HepG2 (cell line): ENCODE results near the gene CAMK2D. TPM values are rescaled to one million over a fixed set of nuclear protein-coding genes. Genes with fewer than 3 reads are reported as not detected.

ENCODE experiments used
- ATAC-seq: fragments of 200-7000 bp; cut with Tn5 transposase; 3 replicates; pipeline ENCODE4 v1.9.1; 2020; ENCODE audit warnings: mild to moderate bottlenecking, moderate library complexity
- BruUV-seq: library from RNA; stranded (reverse); fragments of 400-500 nt; replicated peaks from 2 replicates; lab custom pipeline; 2021; lab: Mats Ljungman, UMichigan
- CTCF ChIA-PET: fragments of 300-600 bp; formaldehyde crosslinking; extraction: SDS; loops from one replicate; lab custom pipeline; 2021; ENCODE audit warnings: low total read pairs, inconsistent platforms, low intra/inter-chr PET ratio; lab: Yijun Ruan, JAX
- POLR2A ChIA-PET: fragments of 350-600 bp; sonication (Branson Sonifier 250); formaldehyde crosslinking; loops from one replicate; lab custom pipeline; 2020; ENCODE audit warnings: antibody characterized with exemption, inconsistent platforms; lab: Yijun Ruan, JAX
- DNase-seq: peaks from one replicate; pipeline ENCODE4 v3.0.0-alpha.2; 2015; ENCODE audit warnings: low spot score
- FAIRE-seq: peaks from 3 replicates; lab custom pipeline; 2011; peaks lifted over from hg19 to GRCh38; lab: Jason Lieb, UNC
- H2AFZ ChIP-seq: one replicate; pipeline ENCODE4 v1.6.1; 2011; ENCODE audit warnings: low read length, inconsistent platforms
- H3K27ac ChIP-seq: fragments of 300-600 bp; 3 replicates; pipeline ENCODE4 v1.8.0; 2011; ENCODE audit warnings: mixed run types, mild to moderate bottlenecking, mixed read lengths, low read length, inconsistent platforms; ENCODE audit not compliant: insufficient read depth; ENCODE audit errors: extremely low read length
- H3K27me3 ChIP-seq, 2 experiments: fragments of 200-600 bp in 1 of 2; 2 replicates in 1 of 2; 3 replicates in 1 of 2; pipeline versions ENCODE4 v1.6.0 to v1.8.0; 2011; ENCODE audit warnings: low read length in 2 of 2, mild to moderate bottlenecking in 2 of 2, moderate library complexity in 2 of 2, inconsistent platforms in 1 of 2; ENCODE audit not compliant: insufficient read depth in 2 of 2, control insufficient read depth in 1 of 2
- H3K36me3 ChIP-seq, 2 experiments: fragments of 200-600 bp in 1 of 2; replicated peaks in 1 of 2; 2 replicates in 1 of 2; 3 replicates in 1 of 2; pipeline versions ENCODE4 v1.5.1 to v1.8.0; 2011; ENCODE audit warnings: low read length in 2 of 2, inconsistent platforms in 1 of 2; ENCODE audit not compliant: insufficient read depth in 2 of 2, control insufficient read depth in 1 of 2
- H3K4me1 ChIP-seq: 2 replicates; pipeline ENCODE4 v1.5.1; 2012; ENCODE audit warnings: low read length, inconsistent platforms; ENCODE audit not compliant: insufficient read depth
- H3K4me2 ChIP-seq: 2 replicates; pipeline ENCODE4 v1.6.0; 2011; ENCODE audit warnings: low read depth, low read length, inconsistent platforms
- H3K4me3 ChIP-seq, 3 experiments: fragments of 200-600 bp in 1 of 3; sonication (generic), shearing (Covaris generic) in 1 of 3; replicated peaks in 1 of 3; 2 replicates each; pipeline ENCODE4 v1.5.1; 2011 to 2016; ENCODE audit warnings: low read length in 3 of 3, inconsistent platforms in 2 of 3, low read depth in 2 of 3, mild to moderate bottlenecking in 2 of 3, control low read depth in 1 of 3, mixed read lengths in 1 of 3; ENCODE audit not compliant: insufficient read depth in 1 of 3
- H3K79me2 ChIP-seq: one replicate; pipeline ENCODE4 v1.6.1; 2011; ENCODE audit warnings: low read length, inconsistent platforms; ENCODE audit not compliant: insufficient read depth
- H3K9ac ChIP-seq: 2 replicates; pipeline ENCODE4 v1.6.0; 2011; ENCODE audit warnings: mild to moderate bottlenecking, low read depth, low read length, inconsistent platforms; ENCODE audit not compliant: insufficient read depth
- H3K9me3 ChIP-seq: 2 replicates; pipeline ENCODE4 v1.5.1; 2012; ENCODE audit warnings: mild to moderate bottlenecking, low read length
- H4K20me1 ChIP-seq: 2 replicates; pipeline ENCODE4 v1.6.0; 2011; ENCODE audit warnings: inconsistent platforms, mild to moderate bottlenecking, low read length, moderate library complexity; ENCODE audit not compliant: insufficient read depth
- BCL6 ChIP-seq: IDR thresholded peaks from 2 replicates; pipeline ENCODE4 v1.6.1; 2016; ENCODE audit warnings: missing genetic modification reagents, missing compliant biosample characterization
- MEF2D ChIP-seq: sonication (generic); formaldehyde crosslinking; IDR thresholded peaks from 2 replicates; pipeline ENCODE4 v1.5.1; 2020; ENCODE audit warnings: mild to moderate bottlenecking, missing genetic modification reagents
- MLX ChIP-seq: IDR thresholded peaks from 2 replicates; pipeline ENCODE4 v1.6.1; 2016
- SALL2 ChIP-seq: sonication (generic); formaldehyde crosslinking; IDR thresholded peaks from 2 replicates; pipeline ENCODE4 v1.8.1; 2023; ENCODE audit warnings: mild to moderate bottlenecking, missing genetic modification reagents, inconsistent platforms
- SOX6 ChIP-seq, 2 experiments: fragments of 450-650 bp in 1 of 2; sonication (generic) in 1 of 2; formaldehyde crosslinking in 1 of 2; IDR thresholded peaks; 2 replicates each; pipeline versions ENCODE4 v1.4.0 to v1.6.1; 2017 to 2020; ENCODE audit warnings: antibody characterized with exemption in 1 of 2, mild to moderate bottlenecking in 1 of 2, missing genetic modification reagents in 1 of 2
- TAF1 ChIP-seq: sonication (generic); formaldehyde crosslinking; IDR thresholded peaks from 2 replicates; pipeline ENCODE4 v1.4.0; 2020; ENCODE audit warnings: missing genetic modification reagents
- TEAD2 ChIP-seq: sonication (generic); formaldehyde crosslinking; IDR thresholded peaks from 2 replicates; pipeline ENCODE4 v1.9.0; 2021; ENCODE audit warnings: missing genetic modification reagents
- YEATS4 ChIP-seq: sonication (generic); formaldehyde crosslinking; IDR thresholded peaks from 2 replicates; pipeline ENCODE4 v1.4.0; 2020; ENCODE audit warnings: missing genetic modification reagents, borderline replicate concordance
- ZNF7 ChIP-seq: IDR thresholded peaks from 2 replicates; pipeline ENCODE4 v1.6.1; 2016; ENCODE audit warnings: missing biosample characterization, missing genetic modification reagents
- WGBS: methylation state at CpG from one replicate; pipeline ENCODE4 v1.1.6; 2017; ENCODE audit warnings: low lambda C conversion rate; 5-methylcytosine and 5-hydroxymethylcytosine counted together
- in situ Hi-C: cut with HindIII; loops from 2 replicates; pipeline ENCODE4 v1.10.0; 2017; ENCODE audit warnings: low pct_unique_long_range_greater_than_20kb; ENCODE audit not compliant: extremely low pct_ligation_motif_present
- intact Hi-C: fragments of 100-400 bp; cut with micrococcal nuclease; formaldehyde crosslinking; loops from one replicate; pipeline ENCODE4 v1.10.0; 2022; ENCODE audit not compliant: unreplicated experiment
- polyA plus RNA-seq, 8 experiments: library from polyadenylated mRNA; depleted of rRNA in 3 of 8; stranded (reverse) in 7 of 8; unstranded in 1 of 8; fragments of >200 nt; fragmentation: Illumina TruSeq in 4 of 8; extraction: Trizol in 4 of 8; gene quantifications; 2 replicates each; pipeline versions ENCODE4 v1.2.1 to v1.2.3, GENCODE V29; 2011 to 2016; ENCODE audit warnings: low read depth in 4 of 8, missing spikeins in 1 of 8, mixed read lengths in 1 of 8; ENCODE audit not compliant: insufficient read depth in 1 of 8
- total RNA-seq, 5 experiments: library from RNA; depleted of rRNA; stranded (reverse); fragments of >200 nt; fragmentation: Illumina TruSeq; extraction: Trizol; gene quantifications; 2 replicates each; pipeline ENCODE4 v1.2.3, GENCODE V29; 2016; ENCODE audit warnings: low read depth in 1 of 5

Gene CAMK2D
- total and polyA plus RNA-seq, 2 of the 13 experiments (the other 11 are each of a cell fraction or from before 2014, with no cell fraction given) = 18.0 to 65.4 TPM

- no peak for ATAC-seq
- Histone ChIP-seq H4K20me1 (no peaks in the 10 kb centered on the region), H3K27ac (no peak overlapping the region), H3K4me2 (no peak overlapping the region), H3K9me3 (no peaks in the 10 kb centered on the region), H3K36me3 (peaks cover 0 to 3% of the 10 kb centered on the region in 2 experiments; a peak in 2 of 5 replicates), H3K9ac (no peak overlapping the region), H2AFZ (no peak overlapping the region), H3K4me1 (no peaks in the 10 kb centered on the region), H3K79me2 (no peaks in the 10 kb centered on the region), H3K4me3 (no peak overlapping the region), H3K27me3 (no peaks in the 10 kb centered on the region)
- WGBS = 93% methylated on average over 1 of the region's 1 CpG
- FAIRE-seq = no peak
- BruUV-seq = no TSS peak
- CTCF ChIA-PET = no interaction called here
- no peak for DNase-seq
- TF ChIP-seq MLX (CRISPR knock-in tag) = no peak
- TF ChIP-seq MEF2D = no peak
- TF ChIP-seq TEAD2 = no peak
- no peak for TF ChIP-seq SALL2 (CRISPR knock-in tag)
- no peak for TF ChIP-seq TAF1
- no peak for TF ChIP-seq BCL6 (CRISPR knock-in tag)
- no peak for TF ChIP-seq ZNF7 (CRISPR knock-in tag)
- no peak for TF ChIP-seq YEATS4 (CRISPR knock-in tag)
- no peak for TF ChIP-seq SOX6 (IDR thresholded peaks at IDR 0.05)
- no peak for TF ChIP-seq SOX6 (CRISPR knock-in tag; IDR thresholded peaks at IDR 0.05)
- in situ Hi-C loops = no loop called here
- POLR2A ChIA-PET = no interaction called here
- intact Hi-C loops = no loop called here
These were observed 182.2 kb downstream of the CAMK2D start for GRCh38 chr4:113579360-113579759.
